Measurements from ENCODE around the gene CEACAM8. TPM values are rescaled to one million over a fixed set of nuclear protein-coding genes. Genes with fewer than 3 reads are reported as not detected.
"Not testable (repeated sequence)": the region's sequence is repeated elsewhere in the genome, so short reads cannot be mapped to it uniquely, and the experiment has no call there.

The CEACAM8 gene
- polyA plus RNA-seq, 3 donors: not detected

DNA sequence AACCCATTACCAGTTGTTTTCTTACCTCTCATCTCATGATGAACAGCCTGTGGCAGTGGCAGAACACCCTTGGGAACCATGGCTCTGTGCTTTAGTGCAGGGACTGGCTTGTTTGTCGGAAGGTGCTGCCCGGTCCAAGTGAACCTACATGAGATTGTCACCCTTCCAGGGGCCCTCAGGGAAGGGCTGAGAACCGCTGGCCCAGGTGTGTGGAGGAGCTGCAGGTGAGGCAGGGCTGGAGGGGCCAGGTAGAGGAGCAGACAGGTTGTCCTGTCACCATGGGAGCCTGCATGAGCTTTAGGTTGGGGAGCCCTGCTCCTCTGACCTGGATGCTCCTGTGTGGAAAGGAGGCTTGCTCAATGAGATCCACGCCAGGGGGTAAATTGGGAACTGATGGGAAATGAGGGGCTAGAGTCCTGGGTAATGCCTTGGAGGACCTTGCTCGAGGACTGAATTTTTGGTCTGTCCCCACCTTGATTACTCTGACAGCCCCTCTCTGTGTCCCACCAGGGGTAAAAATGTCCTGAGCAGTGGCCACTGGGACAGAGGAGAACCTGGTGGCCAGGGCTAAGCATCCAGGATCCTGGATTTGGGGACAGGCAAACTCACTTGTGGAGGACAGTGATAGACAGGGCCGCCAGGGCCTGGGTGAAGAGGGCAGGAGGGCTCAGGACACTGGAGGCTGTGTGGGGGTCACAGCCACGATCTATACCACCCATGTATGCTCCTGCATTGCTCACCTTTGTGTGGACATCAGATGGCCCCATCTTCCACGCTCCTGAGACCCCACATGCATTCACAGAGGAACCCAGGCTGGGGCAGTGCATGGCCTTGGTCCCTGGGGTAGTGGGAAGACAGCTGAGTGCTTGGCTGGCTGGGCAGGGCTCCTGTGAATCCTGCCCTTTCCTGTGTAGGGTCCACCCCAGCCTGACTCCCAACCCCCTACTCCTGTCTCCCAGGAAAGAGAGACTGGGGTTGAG is 42.3 kb downstream of the CEACAM8 start:
- no peak for DNase-seq
- WGBS (ENCODE audit: insufficient coverage): 93% methylated on average over 7 of the region's 8 CpGs
- Histone ChIP-seq H3K4me3 (replicated peaks in 1 of 3; ENCODE audit: low read depth in 2 of 3, low read length in 3 of 3) (no peak overlapping the region), H3K9ac (ENCODE audit: insufficient read depth, low read length, poor library complexity, severe bottlenecking) (no peak overlapping the region), H3K27ac (ENCODE audit: low read depth in 1 of 2, low read length in 2 of 2) (no peak overlapping the region), H3K36me3 (replicated peaks in 1 of 2; ENCODE audit: control insufficient read depth in 1 of 2, insufficient read depth in 2 of 2, low read length in 2 of 2) (no peaks in the 10 kb centered on the region), H3K4me1 (ENCODE audit: control insufficient read depth in 1 of 2, insufficient read depth in 2 of 2, low read length in 2 of 2) (peaks cover 44 to 46% of the 10 kb centered on the region in 2 donors), H2AFZ (ENCODE audit: insufficient read depth, low read depth, low read length, poor library complexity, severe bottlenecking) (no peak overlapping the region), H4K20me1 (ENCODE audit: insufficient read depth, low read length) (peaks cover 4% of the 10 kb centered on the region), H3K27me3 (ENCODE audit: control insufficient read depth in 2 of 2, insufficient read depth in 2 of 2, low read length in 2 of 2) (peaks cover 12 to 47% of the 10 kb centered on the region in 2 donors), H3K79me2 (ENCODE audit: insufficient read depth, low read length) (no peaks in the 10 kb centered on the region), H3K4me2 (replicated peaks; ENCODE audit: extremely low read depth, low read length, poor library complexity, severe bottlenecking) (peak overlapping the region; percentile 73), H3K9me3 (replicated peaks in 1 of 2; ENCODE audit: control insufficient read depth in 1 of 2, insufficient read depth in 1 of 2, low read length in 2 of 2) (peaks cover 30 to 31% of the 10 kb centered on the region in 2 donors)
- H3K9me3 Mint-ChIP-seq: peaks cover 20 to 50% (median 40%) of the 10 kb centered on the region in 7 donors
- intact Hi-C loops (cut with micrococcal nuclease): no loop called here
- H3K36me3 Mint-ChIP-seq: peaks cover 9 to 11% of the 10 kb centered on the region in 2 donors
- peaks cover 49% of the 10 kb centered on the region for H3K4me1 Mint-ChIP-seq
- TF ChIP-seq, protein P1, sequence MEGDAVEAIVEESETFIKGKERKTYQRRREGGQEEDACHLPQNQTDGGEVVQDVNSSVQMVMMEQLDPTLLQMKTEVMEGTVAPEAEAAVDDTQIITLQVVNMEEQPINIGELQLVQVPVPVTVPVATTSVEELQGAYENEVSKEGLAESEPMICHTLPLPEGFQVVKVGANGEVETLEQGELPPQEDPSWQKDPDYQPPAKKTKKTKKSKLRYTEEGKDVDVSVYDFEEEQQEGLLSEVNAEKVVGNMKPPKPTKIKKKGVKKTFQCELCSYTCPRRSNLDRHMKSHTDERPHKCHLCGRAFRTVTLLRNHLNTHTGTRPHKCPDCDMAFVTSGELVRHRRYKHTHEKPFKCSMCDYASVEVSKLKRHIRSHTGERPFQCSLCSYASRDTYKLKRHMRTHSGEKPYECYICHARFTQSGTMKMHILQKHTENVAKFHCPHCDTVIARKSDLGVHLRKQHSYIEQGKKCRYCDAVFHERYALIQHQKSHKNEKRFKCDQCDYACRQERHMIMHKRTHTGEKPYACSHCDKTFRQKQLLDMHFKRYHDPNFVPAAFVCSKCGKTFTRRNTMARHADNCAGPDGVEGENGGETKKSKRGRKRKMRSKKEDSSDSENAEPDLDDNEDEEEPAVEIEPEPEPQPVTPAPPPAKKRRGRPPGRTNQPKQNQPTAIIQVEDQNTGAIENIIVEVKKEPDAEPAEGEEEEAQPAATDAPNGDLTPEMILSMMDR (IDR thresholded peaks at IDR 0.05): no peak
- peak overlapping the region in 3 of 7 donors; percentile 69 to 79 (median 73) for H3K27ac Mint-ChIP-seq
- peaks cover 58 to 83% (median 83%) of the 10 kb centered on the region in 3 donors for H3K27me3 Mint-ChIP-seq (ENCODE audit: low read depth in 3 of 3)
- peak overlapping the region in 1 of 2 donors; percentile 82 for H3K4me3 Mint-ChIP-seq

DNA sequence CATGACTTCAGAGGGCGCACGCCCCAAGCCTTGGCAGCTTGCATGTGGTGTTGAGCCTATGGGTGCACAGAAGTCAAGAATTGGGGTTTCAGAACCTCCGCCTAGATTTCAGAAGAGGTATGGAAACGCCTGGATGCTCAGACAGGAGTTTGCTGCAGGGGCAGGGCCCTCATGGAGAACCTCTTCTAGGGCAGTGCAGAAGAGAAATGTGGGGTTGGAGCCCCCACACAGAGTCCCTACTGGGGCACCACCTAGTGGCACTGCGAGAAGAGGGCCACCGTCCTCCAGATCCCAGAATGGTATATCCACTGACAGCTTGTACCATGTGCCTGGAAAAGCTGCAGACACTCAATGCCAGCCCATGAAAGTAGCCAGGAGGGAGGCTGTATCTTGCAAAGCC is 44.2 kb downstream of the CEACAM8 start:
- H4K20me1 ChIP-seq (ENCODE audit: insufficient read depth, low read length); H3K4me3 ChIP-seq (replicated peaks in 1 of 3; ENCODE audit: low read depth in 2 of 3, low read length in 3 of 3); intact Hi-C loops (cut with micrococcal nuclease); H2AFZ ChIP-seq (ENCODE audit: insufficient read depth, low read depth, low read length, poor library complexity, severe bottlenecking); H3K27ac Mint-ChIP-seq; DNase-seq; H3K79me2 ChIP-seq (ENCODE audit: insufficient read depth, low read length); H3K4me2 ChIP-seq (replicated peaks; ENCODE audit: extremely low read depth, low read length, poor library complexity, severe bottlenecking); H3K9ac ChIP-seq (ENCODE audit: insufficient read depth, low read length, poor library complexity, severe bottlenecking); H3K27ac ChIP-seq (ENCODE audit: low read depth in 1 of 2, low read length in 2 of 2); H3K36me3 ChIP-seq (replicated peaks in 1 of 2; ENCODE audit: control insufficient read depth in 1 of 2, insufficient read depth in 2 of 2, low read length in 2 of 2): not testable (repeated sequence)
- Histone ChIP-seq H3K4me1 (ENCODE audit: control insufficient read depth in 1 of 2, insufficient read depth in 2 of 2, low read length in 2 of 2) (peaks cover 33 to 34% of the 10 kb centered on the region in 2 donors), H3K9me3 (replicated peaks in 1 of 2; ENCODE audit: control insufficient read depth in 1 of 2, insufficient read depth in 1 of 2, low read length in 2 of 2) (peaks cover 27 to 31% of the 10 kb centered on the region in 2 donors), H3K27me3 (ENCODE audit: control insufficient read depth in 2 of 2, insufficient read depth in 2 of 2, low read length in 2 of 2) (peaks cover 10 to 58% of the 10 kb centered on the region in 2 donors)
- Mint-ChIP-seq H3K36me3 (peaks cover 7 to 11% of the 10 kb centered on the region in 2 donors), H3K9me3 (peaks cover 19 to 44% (median 38%) of the 10 kb centered on the region in 7 donors), H3K4me3 (peak overlapping the region in 1 of 2 donors; percentile 82), H3K4me1 (peaks cover 35% of the 10 kb centered on the region), H3K27me3 (ENCODE audit: low read depth in 3 of 3) (peaks cover 67 to 82% (median 72%) of the 10 kb centered on the region in 3 donors)
- WGBS (ENCODE audit: insufficient coverage): 100% methylated on average over 4 of the region's 6 CpGs

DNA sequence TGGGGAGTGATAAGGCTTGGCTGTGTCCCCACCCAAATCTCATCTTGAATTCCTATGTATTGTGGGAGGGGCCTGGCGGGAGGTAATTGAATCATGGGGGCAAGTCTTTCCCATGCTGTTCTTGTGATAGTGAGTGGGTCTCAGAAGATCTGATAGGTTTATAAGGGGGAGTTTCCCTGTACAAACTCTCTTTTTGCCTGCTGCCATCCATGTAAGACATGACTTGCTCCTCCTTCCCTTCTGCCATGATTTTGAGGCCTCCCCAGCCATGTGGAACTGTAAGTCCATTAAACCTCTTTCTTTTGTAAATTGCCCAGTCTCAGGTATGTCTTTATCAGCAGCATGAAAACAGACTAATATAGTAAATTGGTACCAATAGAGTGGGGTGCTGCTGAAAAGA is 45.7 kb downstream of the CEACAM8 start:
- H3K9ac ChIP-seq (ENCODE audit: insufficient read depth, low read length, poor library complexity, severe bottlenecking); intact Hi-C loops (cut with micrococcal nuclease); DNase-seq; H3K79me2 ChIP-seq (ENCODE audit: insufficient read depth, low read length); H4K20me1 ChIP-seq (ENCODE audit: insufficient read depth, low read length); H2AFZ ChIP-seq (ENCODE audit: insufficient read depth, low read depth, low read length, poor library complexity, severe bottlenecking); H3K4me2 ChIP-seq (replicated peaks; ENCODE audit: extremely low read depth, low read length, poor library complexity, severe bottlenecking); H3K36me3 ChIP-seq (replicated peaks in 1 of 2; ENCODE audit: control insufficient read depth in 1 of 2, insufficient read depth in 2 of 2, low read length in 2 of 2); H3K27ac Mint-ChIP-seq; H3K27ac ChIP-seq (ENCODE audit: low read depth in 1 of 2, low read length in 2 of 2); H3K4me3 ChIP-seq (replicated peaks in 1 of 3; ENCODE audit: low read depth in 2 of 3, low read length in 3 of 3): not testable (repeated sequence)
- peaks cover 21% of the 10 kb centered on the region for H3K4me1 Mint-ChIP-seq
- H3K27me3 Mint-ChIP-seq (ENCODE audit: low read depth in 3 of 3): peaks cover 60 to 72% (median 60%) of the 10 kb centered on the region in 3 donors
- no CpG with 5 or more reads among the region's 1 CpG for WGBS (ENCODE audit: insufficient coverage)
- H3K4me3 Mint-ChIP-seq: peak overlapping the region in 1 of 2 donors; percentile 68
- peaks cover 19 to 44% (median 38%) of the 10 kb centered on the region in 7 donors for H3K9me3 Mint-ChIP-seq
- Histone ChIP-seq H3K4me1 (ENCODE audit: control insufficient read depth in 1 of 2, insufficient read depth in 2 of 2, low read length in 2 of 2) (peaks cover 19% of the 10 kb centered on the region in 2 donors), H3K9me3 (replicated peaks in 1 of 2; ENCODE audit: control insufficient read depth in 1 of 2, insufficient read depth in 1 of 2, low read length in 2 of 2) (peaks cover 27 to 31% of the 10 kb centered on the region in 2 donors), H3K27me3 (ENCODE audit: control insufficient read depth in 2 of 2, insufficient read depth in 2 of 2, low read length in 2 of 2) (peaks cover 10 to 59% of the 10 kb centered on the region in 2 donors)
- peaks cover 7 to 11% of the 10 kb centered on the region in 2 donors for H3K36me3 Mint-ChIP-seq

Data from CD14-positive monocyte (primary cell).